Measurements from ENCODE around the gene ARHGEF19. TPM values are rescaled to one million over a fixed set of nuclear protein-coding genes. Genes with fewer than 3 reads are reported as not detected.

The ARHGEF19 gene
- total RNA-seq, 1 experiment from 2014 or later, result 21.1 TPM

- peaks cover 51% of the 10 kb centered on the region for H3K27me3 Mint-ChIP-seq (ENCODE audit: low read depth)
- H2BK12ac ChIP-seq (ENCODE audit: insufficient read length, low read depth, low read length), result no peak overlapping the region
- no peak overlapping the region for H3K4me3 Mint-ChIP-seq
- H3K18ac ChIP-seq (ENCODE audit: insufficient read length, low read depth, low read length), result no peak overlapping the region
- H3K9ac ChIP-seq (ENCODE audit: extremely low read depth, insufficient read length, low read length), result no peak overlapping the region
- H3K36me3 Mint-ChIP-seq (ENCODE audit: insufficient read depth in 1 of 3, low read depth in 3 of 3), result no peaks in the 10 kb centered on the region; a peak in 1 of 7 replicates
- no peak overlapping the region for H3K27ac Mint-ChIP-seq
- H4K8ac ChIP-seq (replicated peaks; ENCODE audit: insufficient read length, low read depth, low read length), result no peak overlapping the region
- no peak overlapping the region for H3K23ac ChIP-seq (ENCODE audit: insufficient read length, low read depth, low read length)
- H3K4me1 Mint-ChIP-seq, result peaks cover 20 to 23% of the 10 kb centered on the region in 2 experiments
- no peak overlapping the region for H2BK15ac ChIP-seq (ENCODE audit: low read depth, low read length)
- no peak overlapping the region for H2BK120ac ChIP-seq (ENCODE audit: low read depth, low read length, poor library complexity, severe bottlenecking)
- H3T11ph ChIP-seq (ENCODE audit: low read length), result no peak overlapping the region
- no CpG with 5 or more reads among the region's 13 CpGs for WGBS (ENCODE audit: extremely low coverage, insufficient read length, low lambda C conversion rate)
- peaks cover 4% of the 10 kb centered on the region for H4K20me1 ChIP-seq (ENCODE audit: control insufficient read depth, insufficient read depth, insufficient read length)
- H3K27ac ChIP-seq (ENCODE audit: insufficient read length, low read depth, low read length), result no peak overlapping the region
- no peak overlapping the region for H4K5ac ChIP-seq (ENCODE audit: insufficient read length, low read depth, low read length)
- no peaks in the 10 kb centered on the region for H3K79me2 ChIP-seq (ENCODE audit: insufficient read depth, low read length)
- no peak for TF ChIP-seq CTCF (conservative IDR thresholded peaks at IDR 0.05)
- H3K9me3 Mint-ChIP-seq, result no peaks in the 10 kb centered on the region; a peak in 2 of 5 replicates
- H3K79me1 ChIP-seq (ENCODE audit: insufficient read depth, low read depth, low read length, poor library complexity, severe bottlenecking), result no peaks in the 10 kb centered on the region
- peaks cover 9% of the 10 kb centered on the region for H3K23me2 ChIP-seq (ENCODE audit: insufficient read length, low read depth, low read length, poor library complexity, severe bottlenecking)
- no peak overlapping the region for H3K4me2 ChIP-seq (ENCODE audit: insufficient read depth, insufficient read length, low read length)
- no peak overlapping the region for H2BK5ac ChIP-seq (ENCODE audit: insufficient read length, low read length)
- no peak overlapping the region for H2AK5ac ChIP-seq (ENCODE audit: insufficient read length, low read length)
- H2BK20ac ChIP-seq (ENCODE audit: low read depth, low read length, poor library complexity, severe bottlenecking), result no peak overlapping the region
- H3K4ac ChIP-seq (ENCODE audit: low read depth, low read length), result no peak overlapping the region
- no peak overlapping the region for H4K91ac ChIP-seq (ENCODE audit: insufficient read length, low read depth, low read length)
- no peak overlapping the region for H3K56ac ChIP-seq (ENCODE audit: insufficient read length, low read depth, low read length)
- H3K27me3 ChIP-seq (ENCODE audit: insufficient read depth, low read length), result peaks cover 19% of the 10 kb centered on the region; the same call in 1 of the 2 replicates
- H2AFZ ChIP-seq (ENCODE audit: low read length), result no peak overlapping the region
- no peaks in the 10 kb centered on the region for H3K4me1 ChIP-seq (ENCODE audit: insufficient read depth, low read length)
- no peak for DNase-seq
- H3K9me3 ChIP-seq (ENCODE audit: control insufficient read depth, low read depth, low read length), result no peaks in the 10 kb centered on the region
- H3K14ac ChIP-seq (ENCODE audit: insufficient read depth, low read length), result no peak overlapping the region
Observed at GRCh38 chr1:16229976-16230740, 17.7 kb upstream of the ARHGEF19 start.
